ENCODE measurements around the gene ILF2. TPM values are rescaled to one million over a fixed set of nuclear protein-coding genes. Genes with fewer than 3 reads are reported as not detected.
"Not testable (repeated sequence)": the region's sequence is repeated elsewhere in the genome, so short reads cannot be mapped to it uniquely, and the experiment has no call there.

The ILF2 gene
- total RNA-seq, 2 experiments from 2014 or later, result 211 to 215 TPM

DNA sequence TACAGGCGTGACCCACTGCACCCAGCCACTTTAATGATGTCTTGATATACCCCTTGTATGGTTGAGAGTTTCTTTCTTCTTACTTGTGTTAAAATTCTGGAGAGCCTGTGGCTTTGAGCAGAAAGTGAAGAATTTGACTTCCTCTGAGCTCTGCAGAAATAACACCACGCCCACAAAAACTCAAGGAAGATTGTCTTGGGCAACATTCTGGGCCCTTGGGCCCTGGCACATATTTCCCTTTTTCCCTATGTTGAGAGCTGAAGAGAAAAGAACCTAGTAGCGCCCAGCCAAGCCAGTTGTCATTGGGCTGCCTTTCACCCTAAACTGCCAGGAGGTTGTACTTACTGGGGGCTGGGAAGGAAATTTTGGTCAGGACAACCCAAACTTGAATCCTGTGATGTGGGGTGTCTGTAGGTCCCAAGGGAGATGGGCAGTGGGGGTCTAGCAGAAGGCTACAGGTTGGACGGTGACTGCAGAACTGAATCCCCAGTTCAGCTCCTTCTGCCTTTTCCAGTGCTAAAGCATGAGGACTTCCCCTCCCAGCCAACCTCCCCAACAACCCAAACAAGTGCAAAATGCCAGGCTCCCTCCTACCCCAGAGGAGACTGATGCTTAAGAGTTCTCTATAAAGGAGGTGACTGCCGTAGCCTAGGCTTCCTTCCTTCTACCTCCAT lies 24.0 kb downstream of the ILF2 start:
- CTCF ChIA-PET, result interaction anchor here (0.9 to 1.3 kb wide), 3 partner anchors 12 to 74 kb away, joined by 3 to 4 read pairs (median 4); partner anchors contain the start of gene SNAPIN
- Mint-ChIP-seq H3K36me3 (ENCODE audit: low read depth) (peaks cover 57% of the 10 kb centered on the region), H3K4me1 (ENCODE audit: low read depth) (peaks cover 59% of the 10 kb centered on the region), H3K27me3 (ENCODE audit: low read depth) (no peaks in the 10 kb centered on the region), H3K4me3 (no peak overlapping the region), H3K9me3 (ENCODE audit: insufficient read depth) (no peaks in the 10 kb centered on the region), H3K27ac (peak overlapping the region; percentile 77)
- no peak for ATAC-seq
- POLR2A ChIA-PET, result interaction anchor here (0.6 to 4.8 kb wide), 2 partner anchors 12 to 14 kb away, joined by 3 to 33 read pairs; partner anchors contain the start of gene CHTOP
- no peak for DNase-seq

DNA sequence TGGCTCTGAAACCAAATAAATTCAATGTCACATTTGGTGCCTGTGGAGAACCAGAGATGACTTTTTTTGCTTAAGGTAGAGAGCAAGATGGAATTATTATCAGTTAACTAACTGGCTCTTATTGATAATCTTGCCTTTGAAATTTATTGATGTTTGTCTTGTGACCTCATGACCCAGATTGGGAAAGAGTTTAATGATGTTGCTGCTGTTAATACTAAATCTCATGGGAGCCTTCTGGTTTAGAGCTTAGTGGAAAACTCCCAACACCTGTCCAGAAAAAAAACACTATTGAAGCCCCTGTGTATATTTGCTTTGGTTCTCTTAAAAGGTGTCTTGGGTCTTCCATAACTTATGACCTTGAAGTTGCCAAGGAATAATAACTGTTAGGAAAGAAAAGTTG lies 27.0 kb downstream of the ILF2 start:
- H3K27ac Mint-ChIP-seq, result no peak overlapping the region
- H3K9me3 Mint-ChIP-seq (ENCODE audit: insufficient read depth), result no peaks in the 10 kb centered on the region
- POLR2A ChIA-PET, result interaction anchor here (0.7 to 2.5 kb wide), 4 partner anchors 7 to 28 kb away, joined by 3 to 24 read pairs (median 4); partner anchors contain the start of genes CHTOP and SNAPIN
- no peaks in the 10 kb centered on the region for H3K27me3 Mint-ChIP-seq (ENCODE audit: low read depth)
- ATAC-seq (no peak), DNase-seq (no peak)
- H3K36me3 Mint-ChIP-seq (ENCODE audit: low read depth), result peaks cover 73% of the 10 kb centered on the region
- CTCF ChIA-PET, result interaction anchor here (1.3 to 2.8 kb wide), 5 partner anchors 9 to 133 kb away, joined by 3 to 13 read pairs (median 5); no protein-coding TSS in a partner anchor
- peaks cover 47% of the 10 kb centered on the region for H3K4me1 Mint-ChIP-seq (ENCODE audit: low read depth)
- no peak overlapping the region for H3K4me3 Mint-ChIP-seq

DNA sequence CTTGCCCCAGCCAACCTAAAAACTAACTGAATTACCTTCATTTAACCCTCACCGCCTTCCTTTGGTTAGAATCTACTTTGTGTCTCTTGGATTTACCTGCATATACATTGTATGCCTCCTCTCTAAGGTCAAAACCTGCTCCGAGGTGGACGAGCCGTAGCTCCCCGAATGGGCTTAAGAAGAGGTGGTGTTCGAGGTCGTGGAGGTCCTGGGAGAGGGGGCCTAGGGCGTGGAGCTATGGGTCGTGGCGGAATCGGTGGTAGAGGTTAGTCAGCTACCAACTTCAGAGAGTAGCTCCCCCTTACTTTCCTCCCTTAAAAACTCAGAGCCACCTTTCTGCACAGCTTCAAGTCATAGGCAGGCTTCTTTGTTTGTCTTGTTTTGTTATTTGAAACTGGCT lies 27.7 kb downstream of the ILF2 start:
- DNase-seq (no peak), ATAC-seq (no peak)
- Mint-ChIP-seq H3K4me1 (ENCODE audit: low read depth) (peaks cover 43% of the 10 kb centered on the region), H3K27ac (no peak overlapping the region), H3K4me3 (no peak overlapping the region), H3K36me3 (ENCODE audit: low read depth) (peaks cover 79% of the 10 kb centered on the region), H3K27me3 (ENCODE audit: low read depth) (no peaks in the 10 kb centered on the region), H3K9me3 (ENCODE audit: insufficient read depth) (no peaks in the 10 kb centered on the region)
- POLR2A ChIA-PET, result interaction anchor here (0.7 to 2.5 kb wide), 4 partner anchors 8 to 28 kb away, joined by 3 to 24 read pairs (median 4); partner anchors contain the start of genes CHTOP and SNAPIN
- CTCF ChIA-PET, result interaction anchor here (0.9 to 2.8 kb wide), 5 partner anchors 8 to 133 kb away, joined by 3 to 13 read pairs (median 5); no protein-coding TSS in a partner anchor

DNA sequence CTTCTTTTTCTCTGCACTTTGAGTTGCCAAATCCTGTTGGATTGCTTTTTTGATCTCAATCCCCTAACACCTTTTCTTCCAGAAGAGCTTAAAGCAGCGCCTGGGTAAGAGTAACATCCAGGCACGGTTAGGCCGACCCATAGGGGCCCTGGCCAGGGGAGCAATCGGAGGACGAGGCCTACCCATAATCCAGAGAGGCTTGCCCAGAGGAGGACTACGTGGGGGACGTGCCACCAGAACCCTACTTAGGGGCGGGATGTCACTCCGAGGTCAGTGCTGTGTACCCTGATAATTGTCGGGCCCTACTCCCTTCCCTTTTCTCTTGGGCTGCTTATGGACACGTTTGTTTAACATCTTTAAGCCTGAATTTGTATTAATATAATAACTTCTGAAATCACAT lies 28.6 kb downstream of the ILF2 start:
- CTCF ChIA-PET, result no interaction called here
- no peak for ATAC-seq
- Mint-ChIP-seq H3K27me3 (ENCODE audit: low read depth) (no peaks in the 10 kb centered on the region), H3K4me3 (no peak overlapping the region), H3K9me3 (ENCODE audit: insufficient read depth) (no peaks in the 10 kb centered on the region), H3K27ac (no peak overlapping the region), H3K36me3 (ENCODE audit: low read depth) (peaks cover 81% of the 10 kb centered on the region), H3K4me1 (ENCODE audit: low read depth) (peaks cover 43% of the 10 kb centered on the region)
- POLR2A ChIA-PET, result interaction anchor here (2.5 kb wide), 1 partner anchor 8 kb away, joined by 24 read pairs; the partner anchor contains the start of gene CHTOP
- DNase-seq, result no peak

DNA sequence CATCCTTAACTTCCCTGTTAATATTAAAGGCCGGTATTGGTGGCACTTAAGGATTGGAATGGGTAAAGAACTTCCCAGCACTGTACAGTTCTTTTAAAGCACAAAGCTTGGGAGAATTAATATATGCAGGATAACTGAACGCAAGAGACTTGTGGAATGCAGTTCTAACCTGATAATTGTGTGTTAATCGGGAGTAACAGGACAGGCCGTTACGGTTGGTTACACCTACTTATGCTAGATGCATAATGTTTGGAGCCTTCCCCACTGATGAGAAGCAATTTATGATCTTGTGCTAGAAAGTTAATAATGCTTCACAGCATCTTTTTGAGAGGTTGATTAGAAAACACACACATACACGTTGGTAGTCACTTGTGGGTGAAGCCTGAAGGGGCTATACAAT lies 29.9 kb downstream of the ILF2 start:
- ChIA-PET POLR2A (no interaction called here), CTCF (no interaction called here)
- Mint-ChIP-seq H3K27ac (no peak overlapping the region), H3K4me3 (no peak overlapping the region), H3K27me3 (ENCODE audit: low read depth) (no peaks in the 10 kb centered on the region), H3K4me1 (ENCODE audit: low read depth) (peaks cover 41% of the 10 kb centered on the region), H3K36me3 (ENCODE audit: low read depth) (peaks cover 79% of the 10 kb centered on the region), H3K9me3 (ENCODE audit: insufficient read depth) (no peaks in the 10 kb centered on the region)
- ATAC-seq (no peak), DNase-seq (no peak)

DNA sequence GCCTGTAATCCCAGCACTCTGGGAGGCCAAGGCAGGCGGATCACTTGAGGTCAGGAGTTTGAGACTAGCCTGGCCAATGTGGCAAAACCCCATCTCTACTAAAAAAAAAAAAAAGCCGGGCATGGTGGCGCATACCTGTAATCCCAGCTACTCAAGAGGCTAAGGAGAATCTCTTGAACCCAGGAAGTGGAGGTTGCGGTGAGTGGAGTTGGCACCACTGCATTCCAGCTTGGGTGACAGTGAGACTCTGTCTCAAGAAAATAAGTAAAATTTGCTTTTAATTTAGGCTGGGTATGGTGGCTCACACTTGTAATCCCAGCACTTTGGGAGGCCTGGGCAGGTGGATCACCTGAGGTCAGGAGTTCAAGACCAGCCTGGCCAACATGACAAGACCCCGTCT lies 30.6 kb downstream of the ILF2 start:
- ChIA-PET POLR2A (interaction anchor here (0.7 to 0.8 kb wide), 2 partner anchors 10 to 31 kb away, joined by 4 read pairs; no protein-coding TSS in a partner anchor), CTCF (interaction anchor here (1.1 kb wide), 1 partner anchor 130 kb away, joined by 4 read pairs; no protein-coding TSS in a partner anchor)
- H3K9me3 Mint-ChIP-seq (ENCODE audit: insufficient read depth); DNase-seq; H3K4me3 Mint-ChIP-seq; H3K27ac Mint-ChIP-seq; H3K27me3 Mint-ChIP-seq (ENCODE audit: low read depth); ATAC-seq: not testable (repeated sequence)
- Mint-ChIP-seq H3K36me3 (ENCODE audit: low read depth) (peaks cover 75% of the 10 kb centered on the region), H3K4me1 (ENCODE audit: low read depth) (peaks cover 38% of the 10 kb centered on the region)

DNA sequence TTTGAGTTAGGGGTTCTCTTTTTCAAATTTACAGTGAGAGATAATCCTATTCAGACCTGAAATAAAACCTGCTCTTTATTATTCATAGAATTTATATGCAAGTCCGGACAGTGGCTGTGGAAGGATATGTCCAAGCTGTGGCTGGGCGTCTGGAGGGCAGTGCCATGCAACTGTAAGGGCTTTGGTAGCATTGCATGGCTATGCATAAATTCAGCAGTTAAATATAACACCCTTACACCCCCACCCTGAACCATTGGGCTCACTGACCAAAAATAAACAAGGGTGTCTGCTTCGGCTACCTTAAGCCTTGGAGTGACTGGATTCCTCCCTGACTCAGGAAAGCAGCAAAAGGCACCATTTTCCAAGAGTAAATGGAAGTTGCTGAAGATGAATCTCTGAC lies 31.5 kb downstream of the ILF2 start:
- Mint-ChIP-seq H3K36me3 (ENCODE audit: low read depth) (peaks cover 72% of the 10 kb centered on the region), H3K4me1 (ENCODE audit: low read depth) (peaks cover 32% of the 10 kb centered on the region), H3K4me3 (no peak overlapping the region), H3K27me3 (ENCODE audit: low read depth) (no peaks in the 10 kb centered on the region), H3K27ac (no peak overlapping the region), H3K9me3 (ENCODE audit: insufficient read depth) (no peaks in the 10 kb centered on the region)
- no peak for ATAC-seq
- ChIA-PET CTCF (interaction anchor here (1.1 kb wide), 1 partner anchor 129 kb away, joined by 4 read pairs; no protein-coding TSS in a partner anchor), POLR2A (interaction anchor here (0.7 to 0.8 kb wide), 2 partner anchors 9 to 32 kb away, joined by 4 read pairs; no protein-coding TSS in a partner anchor)
- no peak for DNase-seq

DNA sequence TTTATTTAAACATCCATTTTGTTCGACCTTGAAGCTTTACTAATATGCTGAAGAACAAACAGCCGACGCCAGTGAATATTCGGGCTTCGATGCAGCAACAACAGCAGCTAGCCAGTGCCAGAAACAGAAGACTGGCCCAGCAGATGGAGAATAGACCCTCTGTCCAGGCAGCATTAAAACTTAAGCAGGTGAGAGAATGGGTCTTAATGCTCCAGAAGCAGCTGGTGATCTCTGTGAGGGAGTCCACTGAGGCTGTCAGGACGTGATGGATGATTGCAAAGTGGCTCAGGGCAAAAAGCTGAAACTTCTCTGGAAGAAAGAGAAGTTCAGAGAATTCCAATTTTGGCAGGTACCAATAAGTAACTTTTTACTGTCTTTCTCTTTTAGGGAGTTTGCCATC lies 32.5 kb downstream of the ILF2 start:
- Mint-ChIP-seq H3K4me3 (no peak overlapping the region), H3K27me3 (ENCODE audit: low read depth) (no peaks in the 10 kb centered on the region), H3K36me3 (ENCODE audit: low read depth) (peaks cover 71% of the 10 kb centered on the region), H3K4me1 (ENCODE audit: low read depth) (peaks cover 30% of the 10 kb centered on the region), H3K9me3 (ENCODE audit: insufficient read depth) (no peaks in the 10 kb centered on the region), H3K27ac (no peak overlapping the region)
- CTCF ChIA-PET, result interaction anchor here (1.6 to 2.3 kb wide), 4 partner anchors 11 to 349 kb away, joined by 6 to 9 read pairs (median 7); partner anchors contain the start of gene RAB13
- DNase-seq (no peak), ATAC-seq (no peak)
- POLR2A ChIA-PET, result interaction anchor here (0.9 to 1.4 kb wide), 4 partner anchors 11 to 34 kb away, joined by 3 to 5 read pairs (median 3); no protein-coding TSS in a partner anchor

DNA sequence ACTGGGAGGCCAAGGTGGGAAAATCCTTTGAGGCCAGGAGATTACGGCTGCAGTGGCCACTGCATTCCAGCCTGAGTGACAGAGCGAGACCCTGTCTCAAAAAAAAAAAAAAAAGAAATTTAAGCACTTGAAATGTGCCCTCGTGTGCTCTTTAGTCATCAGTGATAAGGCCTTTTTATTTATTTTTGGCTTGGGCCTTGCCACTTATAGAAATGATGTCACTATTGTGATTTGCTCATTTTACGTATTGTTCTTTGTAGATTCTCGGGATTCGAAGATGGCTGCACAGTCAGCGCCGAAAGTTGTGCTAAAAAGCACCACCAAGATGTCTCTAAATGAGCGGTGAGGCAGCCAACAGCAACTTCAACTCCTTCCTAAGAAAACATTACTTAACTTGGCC lies 34.5 kb downstream of the ILF2 start:
- DNase-seq (no peak), ATAC-seq (no peak)
- no peaks in the 10 kb centered on the region for H3K9me3 Mint-ChIP-seq (ENCODE audit: insufficient read depth)
- no peak overlapping the region for H3K27ac Mint-ChIP-seq
- H3K36me3 Mint-ChIP-seq (ENCODE audit: low read depth), result peaks cover 58% of the 10 kb centered on the region
- no peaks in the 10 kb centered on the region for H3K27me3 Mint-ChIP-seq (ENCODE audit: low read depth)
- peaks cover 41% of the 10 kb centered on the region for H3K4me1 Mint-ChIP-seq (ENCODE audit: low read depth)
- ChIA-PET CTCF (interaction anchor here (0.9 kb wide), 1 partner anchor 9 kb away, joined by 3 read pairs; no protein-coding TSS in a partner anchor), POLR2A (interaction anchor here (0.5 to 3.8 kb wide), 3 partner anchors 12 to 1169 kb away, joined by 4 to 33 read pairs (median 9); partner anchors contain the start of gene S100A6)
- no peak overlapping the region for H3K4me3 Mint-ChIP-seq

DNA sequence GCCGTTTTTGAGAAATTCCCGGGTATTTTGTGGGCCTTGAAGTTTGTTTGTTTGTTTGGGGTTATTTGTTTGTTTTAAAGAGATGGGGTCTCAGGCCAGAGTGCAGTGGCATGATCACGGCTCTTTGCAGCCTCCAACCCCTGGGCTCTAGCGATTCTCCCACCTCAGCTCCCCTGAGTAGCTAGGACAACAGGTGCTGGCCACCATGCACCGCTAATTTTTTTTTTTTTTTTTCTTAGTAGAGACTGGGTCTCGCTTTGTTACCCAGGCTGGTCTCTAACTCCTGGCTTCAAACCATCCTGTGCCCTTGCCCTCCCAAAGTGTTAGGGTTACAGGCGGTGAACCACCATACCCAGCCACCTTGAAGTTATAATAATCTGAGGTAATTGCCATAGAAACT lies 34.9 kb downstream of the ILF2 start:
- H3K36me3 Mint-ChIP-seq (ENCODE audit: low read depth), result peaks cover 53% of the 10 kb centered on the region
- CTCF ChIA-PET, result interaction anchor here (1.8 kb wide), 2 partner anchors 8 to 127 kb away, joined by 5 to 13 read pairs; no protein-coding TSS in a partner anchor
- POLR2A ChIA-PET, result interaction anchor here (0.5 to 3.8 kb wide), 8 partner anchors 7 to 1169 kb away, joined by 4 to 33 read pairs (median 20); partner anchors contain the start of genes ILF2, S100A4, S100A6 and SNAPIN
- ATAC-seq (no peak), DNase-seq (no peak)
- peak overlapping the region; percentile 63 for H3K27ac Mint-ChIP-seq
- no peaks in the 10 kb centered on the region for H3K9me3 Mint-ChIP-seq (ENCODE audit: insufficient read depth)
- H3K4me3 Mint-ChIP-seq, result peak overlapping the region; percentile 99
- no peaks in the 10 kb centered on the region for H3K27me3 Mint-ChIP-seq (ENCODE audit: low read depth)
- peaks cover 39% of the 10 kb centered on the region for H3K4me1 Mint-ChIP-seq (ENCODE audit: low read depth)

DNA sequence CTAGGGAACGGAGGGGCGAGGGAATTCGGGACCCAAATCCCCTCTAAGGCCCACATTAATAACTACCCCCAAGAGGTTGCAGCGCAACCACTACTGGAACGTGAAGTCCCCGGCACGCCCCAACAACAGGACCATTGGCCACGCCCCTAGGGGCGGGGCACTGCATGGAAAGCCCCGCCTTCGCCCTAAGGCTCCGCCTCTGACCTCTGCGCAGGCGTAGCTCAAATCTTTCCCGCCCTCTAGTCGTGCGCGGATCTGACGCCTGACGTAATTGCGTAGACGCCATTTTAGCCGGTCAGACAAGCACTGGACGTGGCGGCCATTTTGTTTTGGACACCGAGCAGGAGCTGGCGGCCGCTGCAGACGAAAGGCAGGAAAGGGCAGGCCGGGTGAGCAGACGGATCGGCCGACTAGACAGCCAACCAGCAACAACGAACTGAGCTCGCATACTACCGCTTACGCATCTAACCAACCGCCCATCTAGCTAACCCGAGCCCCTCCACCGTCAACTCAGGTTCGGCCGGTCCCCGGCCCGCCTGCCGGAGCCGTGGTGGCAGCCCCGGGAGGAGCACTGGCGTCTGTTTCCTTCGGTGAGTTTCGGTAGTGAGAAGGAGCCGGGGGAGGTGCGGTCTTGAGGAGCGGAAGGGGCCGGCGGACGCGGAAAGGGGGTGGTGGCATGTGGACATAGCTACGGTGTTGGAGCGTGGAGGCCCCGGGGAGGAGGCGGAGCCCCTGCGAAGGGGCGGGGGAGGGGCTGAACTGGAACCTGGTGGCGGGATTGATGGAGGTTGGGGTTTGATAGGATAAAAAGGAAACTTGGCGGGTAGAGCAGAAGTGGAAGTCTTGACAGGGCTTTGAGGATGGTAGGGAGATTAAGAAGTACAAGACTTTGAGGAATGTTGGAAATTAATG lies 36.8 kb downstream of the ILF2 start, which contains the start of gene CHTOP:
Gene CHTOP (plus strand): TSS at position 313 of the 912 bp plus-strand sequence. CDS start 2,523 bp downstream, outside the sequence.
- no peaks in the 10 kb centered on the region for H3K27me3 Mint-ChIP-seq (ENCODE audit: low read depth)
- ATAC-seq, result peak; percentile 94
- POLR2A ChIA-PET, result interaction anchor here (0.6 to 3.8 kb wide), 35 partner anchors 9 to 356 kb away, joined by 3 to 33 read pairs (median 4); partner anchors contain the start of genes ILF2, INTS3, RPS27 and S100A14
- peak within 1 kb of the TSS; percentile 100 for H3K27ac Mint-ChIP-seq
- no peaks in the 10 kb centered on the region for H3K9me3 Mint-ChIP-seq (ENCODE audit: insufficient read depth)
- peak; percentile 98 for DNase-seq
- CTCF ChIA-PET, result interaction anchor here (0.7 to 2.2 kb wide), 18 partner anchors 10 to 353 kb away, joined by 3 to 20 read pairs (median 4); partner anchors contain the start of genes DENND4B, ILF2, NPR1 and RAB13
- H3K36me3 Mint-ChIP-seq (ENCODE audit: low read depth), result peaks cover 47% of the 10 kb centered on the region
- peak within 1 kb of the TSS; percentile 99 for H3K4me3 Mint-ChIP-seq
- H3K4me1 Mint-ChIP-seq (ENCODE audit: low read depth), result peaks cover 39% of the 10 kb centered on the region
